ENCODE results near the gene DEFB113. TPM values are rescaled to one million over a fixed set of nuclear protein-coding genes. Genes with fewer than 3 reads are reported as not detected.
"Not testable (repeated sequence)": the region's sequence is repeated elsewhere in the genome, so short reads cannot be mapped to it uniquely, and the experiment has no call there.

The DEFB113 gene
- total RNA-seq, 4 donors from 2014 or later = not detected

DNA sequence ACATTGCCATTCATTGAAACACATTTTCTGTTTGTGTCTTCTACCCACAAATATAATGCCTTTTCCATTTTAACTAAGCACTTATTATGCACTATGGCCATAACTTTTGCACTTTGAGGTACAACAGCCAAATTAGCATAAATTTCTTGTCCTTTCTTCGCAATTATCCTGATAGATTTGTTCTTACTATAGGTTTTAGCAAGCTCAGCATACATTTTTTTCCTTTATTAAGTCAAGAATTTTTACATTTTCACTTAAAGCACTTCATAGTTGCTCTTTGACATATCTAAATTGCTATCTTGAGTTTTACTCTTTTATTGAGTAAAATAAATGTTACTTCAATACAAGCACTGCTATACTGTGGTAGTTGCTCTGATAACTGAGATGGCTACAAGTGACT lies 11.2 kb downstream of the DEFB113 start:
- ATAC-seq (ENCODE audit: low FRiP score) = no peak
- no peak for DNase-seq (ENCODE audit: low spot score)
- TF ChIP-seq, protein P1, sequence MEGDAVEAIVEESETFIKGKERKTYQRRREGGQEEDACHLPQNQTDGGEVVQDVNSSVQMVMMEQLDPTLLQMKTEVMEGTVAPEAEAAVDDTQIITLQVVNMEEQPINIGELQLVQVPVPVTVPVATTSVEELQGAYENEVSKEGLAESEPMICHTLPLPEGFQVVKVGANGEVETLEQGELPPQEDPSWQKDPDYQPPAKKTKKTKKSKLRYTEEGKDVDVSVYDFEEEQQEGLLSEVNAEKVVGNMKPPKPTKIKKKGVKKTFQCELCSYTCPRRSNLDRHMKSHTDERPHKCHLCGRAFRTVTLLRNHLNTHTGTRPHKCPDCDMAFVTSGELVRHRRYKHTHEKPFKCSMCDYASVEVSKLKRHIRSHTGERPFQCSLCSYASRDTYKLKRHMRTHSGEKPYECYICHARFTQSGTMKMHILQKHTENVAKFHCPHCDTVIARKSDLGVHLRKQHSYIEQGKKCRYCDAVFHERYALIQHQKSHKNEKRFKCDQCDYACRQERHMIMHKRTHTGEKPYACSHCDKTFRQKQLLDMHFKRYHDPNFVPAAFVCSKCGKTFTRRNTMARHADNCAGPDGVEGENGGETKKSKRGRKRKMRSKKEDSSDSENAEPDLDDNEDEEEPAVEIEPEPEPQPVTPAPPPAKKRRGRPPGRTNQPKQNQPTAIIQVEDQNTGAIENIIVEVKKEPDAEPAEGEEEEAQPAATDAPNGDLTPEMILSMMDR (IDR thresholded peaks at IDR 0.05) = no peak

DNA sequence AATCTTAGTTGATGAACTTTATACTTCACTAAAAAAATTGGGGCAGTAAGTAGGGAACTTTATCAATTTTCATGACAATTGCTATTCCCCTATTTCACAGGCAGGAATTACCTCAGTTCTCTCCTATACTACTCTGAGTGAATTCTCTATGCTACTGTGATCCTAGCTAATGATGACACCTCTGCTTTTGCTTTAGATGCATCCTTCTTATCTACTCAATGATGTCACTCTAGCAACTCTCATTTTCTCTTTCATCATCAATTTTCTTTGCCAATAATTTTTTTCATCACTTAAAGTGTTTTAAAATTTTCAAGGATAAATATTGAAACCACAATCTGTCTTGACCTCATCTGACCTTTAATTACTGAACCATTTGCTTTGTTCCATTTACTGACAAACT lies 13.6 kb downstream of the DEFB113 start:
- ATAC-seq (ENCODE audit: low FRiP score) = no peak
- TF ChIP-seq, protein P1 (IDR thresholded peaks at IDR 0.05) = no peak
- no peak for DNase-seq (ENCODE audit: low spot score)

DNA sequence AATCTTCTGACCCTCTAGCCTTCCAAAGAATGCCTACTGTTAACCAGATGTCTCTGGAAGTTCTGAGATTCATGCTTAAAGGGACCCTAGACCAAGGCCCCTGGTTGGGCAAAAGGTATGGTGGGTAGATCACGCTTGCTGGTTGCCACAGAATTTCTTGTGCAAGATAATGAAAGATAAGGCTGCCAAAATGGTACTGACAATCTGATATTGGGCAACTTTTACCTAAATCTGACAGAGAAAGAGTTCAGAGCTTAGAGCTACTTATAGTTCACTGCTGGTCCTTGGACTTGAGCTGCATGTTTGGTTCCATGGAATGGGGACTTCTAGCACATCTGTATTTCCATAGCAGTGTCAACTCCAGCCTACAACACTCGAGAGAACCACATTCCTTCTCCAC lies 17.5 kb downstream of the DEFB113 start:
- no peak for DNase-seq (ENCODE audit: low spot score)
- no peak for ATAC-seq (ENCODE audit: low FRiP score)

DNA sequence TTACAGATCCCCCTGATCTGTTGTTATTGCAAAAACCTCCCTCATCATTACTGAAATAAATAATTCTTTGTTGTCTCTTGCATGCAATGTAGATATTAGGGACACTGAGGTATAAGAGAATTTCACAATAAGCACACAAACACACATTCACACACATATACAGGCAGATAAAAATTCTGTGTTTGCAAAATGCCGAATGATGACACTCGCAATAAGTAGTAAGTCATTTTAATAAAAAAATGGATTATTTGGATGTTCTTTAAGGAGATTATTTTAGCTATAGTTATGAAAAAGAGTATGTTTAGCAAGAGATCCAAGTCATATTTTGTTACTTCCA lies 19.0 kb downstream of the DEFB113 start:
- DNase-seq (ENCODE audit: low spot score) = no peak
- TF ChIP-seq, protein P1 (IDR thresholded peaks at IDR 0.05) = no peak
- no peak for ATAC-seq (ENCODE audit: low FRiP score)

More for the DNA sequence above, 17.5 kb downstream of the DEFB113 start:
- TF ChIP-seq, protein P1 (IDR thresholded peaks at IDR 0.05) = no peak

DNA sequence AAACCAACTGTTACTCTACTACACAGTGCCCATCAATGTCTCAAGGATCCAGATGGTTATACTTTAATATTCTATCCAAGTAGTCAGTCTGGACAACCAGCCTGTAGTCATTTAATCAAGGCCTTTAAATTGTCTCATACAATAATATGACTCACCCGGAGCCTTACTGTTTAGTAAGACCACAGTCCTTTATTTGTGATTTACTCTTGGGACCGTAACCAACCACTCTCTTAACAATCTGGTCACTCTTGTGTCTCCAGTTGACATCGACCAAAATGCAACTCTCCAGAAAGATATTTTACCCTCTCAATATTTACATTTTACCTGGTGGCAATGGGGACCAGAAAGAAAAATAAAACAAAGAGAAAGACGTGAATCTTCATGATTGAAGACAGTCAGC lies 20.4 kb downstream of the DEFB113 start:
- TF ChIP-seq, protein P1 (IDR thresholded peaks at IDR 0.05) = no peak
- no peak for DNase-seq (ENCODE audit: low spot score)
- ATAC-seq (ENCODE audit: low FRiP score) = no peak

DNA sequence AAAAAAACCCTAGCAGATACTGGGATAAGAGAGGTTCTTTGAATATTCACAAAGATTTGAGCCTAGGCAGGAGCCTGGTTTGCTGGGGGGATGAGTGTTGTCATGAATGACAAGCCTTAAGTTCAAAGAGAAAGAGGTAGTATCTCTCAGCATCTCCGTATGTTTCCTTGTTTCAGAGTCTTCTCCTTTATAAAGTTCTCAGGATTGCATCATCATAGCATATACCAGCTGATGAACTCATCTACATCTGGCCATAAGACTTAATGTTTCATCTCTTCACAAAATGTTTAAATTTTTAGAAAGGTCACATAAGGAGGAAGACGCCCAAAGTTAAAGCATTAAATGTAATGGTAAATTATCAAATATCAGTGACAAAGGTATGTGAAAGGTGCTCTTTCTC lies 22.6 kb downstream of the DEFB113 start:
- ATAC-seq (ENCODE audit: low FRiP score) (no peak), DNase-seq (ENCODE audit: low spot score) (no peak)
- TF ChIP-seq, protein P1 (IDR thresholded peaks at IDR 0.05) = no peak

DNA sequence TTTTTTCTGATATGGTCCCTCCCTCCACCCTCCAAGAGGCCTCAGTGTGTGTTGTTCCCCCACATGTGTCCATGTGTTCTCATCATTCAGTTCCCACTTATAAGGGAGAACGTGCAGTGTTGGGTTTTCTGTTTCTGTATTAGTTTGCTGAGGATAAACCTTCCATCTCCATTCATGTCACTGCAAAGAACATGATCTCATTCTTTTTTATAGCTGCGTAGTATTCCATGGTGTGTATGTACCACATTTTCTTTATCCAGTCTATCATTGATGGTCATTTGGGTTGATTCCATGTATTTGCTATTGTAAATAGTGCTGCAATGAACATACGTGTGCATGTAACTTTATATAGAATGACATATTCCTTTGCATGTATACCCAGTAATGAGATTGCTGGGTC lies 25.4 kb downstream of the DEFB113 start:
- DNase-seq (ENCODE audit: low spot score); ATAC-seq (ENCODE audit: low FRiP score): not testable (repeated sequence)

DNA sequence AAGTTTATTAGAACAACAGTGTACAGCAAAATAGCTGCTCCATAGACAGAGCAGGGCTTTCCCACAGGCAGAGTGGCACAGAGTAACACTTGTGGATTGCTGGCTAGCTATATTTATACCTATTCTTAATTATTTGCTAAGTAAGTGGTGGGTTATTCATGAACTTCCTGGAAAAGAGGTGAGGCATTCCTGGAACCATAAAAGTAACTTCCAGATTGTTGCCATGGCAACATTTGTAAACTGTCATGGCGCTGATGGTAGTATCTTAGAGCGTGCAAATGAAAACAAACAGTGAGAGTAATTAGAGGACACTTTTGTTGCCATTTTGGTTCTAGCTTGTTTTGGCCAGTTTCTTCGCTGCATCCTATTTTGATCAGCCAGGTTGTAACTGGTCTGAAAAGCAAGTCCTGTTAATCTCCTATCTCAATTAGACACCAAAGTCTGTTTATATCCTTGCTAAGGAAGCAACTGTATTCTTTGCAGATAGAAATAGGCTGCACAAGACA lies 29.4 kb downstream of the DEFB113 start:
- no peak for DNase-seq (ENCODE audit: low spot score)
- ATAC-seq (ENCODE audit: low FRiP score) = no peak
- TF ChIP-seq, protein P1 (IDR thresholded peaks at IDR 0.05) = no peak
